ENCODE measurements around the gene OR6B1.

DNA sequence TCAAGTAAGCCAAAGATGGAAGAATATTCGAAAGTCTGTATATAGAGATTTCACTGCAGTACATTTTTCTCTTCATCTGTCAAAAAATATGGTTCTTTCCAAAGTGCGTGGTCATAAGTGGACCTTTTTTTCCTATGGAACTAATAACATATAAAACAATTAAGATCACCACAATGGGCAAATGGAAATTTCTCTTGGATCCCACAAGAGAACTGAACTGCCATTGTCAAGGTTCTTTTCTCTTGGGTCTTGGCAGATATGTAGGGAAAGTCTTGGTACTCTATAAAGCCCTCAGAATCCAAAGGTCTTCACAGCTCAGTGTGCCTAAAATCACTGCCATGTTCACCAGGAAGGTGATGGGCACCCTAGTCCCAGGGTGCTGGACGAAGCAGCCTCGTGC, at the start of gene OR6B1:
- TF ChIP-seq, protein P1, sequence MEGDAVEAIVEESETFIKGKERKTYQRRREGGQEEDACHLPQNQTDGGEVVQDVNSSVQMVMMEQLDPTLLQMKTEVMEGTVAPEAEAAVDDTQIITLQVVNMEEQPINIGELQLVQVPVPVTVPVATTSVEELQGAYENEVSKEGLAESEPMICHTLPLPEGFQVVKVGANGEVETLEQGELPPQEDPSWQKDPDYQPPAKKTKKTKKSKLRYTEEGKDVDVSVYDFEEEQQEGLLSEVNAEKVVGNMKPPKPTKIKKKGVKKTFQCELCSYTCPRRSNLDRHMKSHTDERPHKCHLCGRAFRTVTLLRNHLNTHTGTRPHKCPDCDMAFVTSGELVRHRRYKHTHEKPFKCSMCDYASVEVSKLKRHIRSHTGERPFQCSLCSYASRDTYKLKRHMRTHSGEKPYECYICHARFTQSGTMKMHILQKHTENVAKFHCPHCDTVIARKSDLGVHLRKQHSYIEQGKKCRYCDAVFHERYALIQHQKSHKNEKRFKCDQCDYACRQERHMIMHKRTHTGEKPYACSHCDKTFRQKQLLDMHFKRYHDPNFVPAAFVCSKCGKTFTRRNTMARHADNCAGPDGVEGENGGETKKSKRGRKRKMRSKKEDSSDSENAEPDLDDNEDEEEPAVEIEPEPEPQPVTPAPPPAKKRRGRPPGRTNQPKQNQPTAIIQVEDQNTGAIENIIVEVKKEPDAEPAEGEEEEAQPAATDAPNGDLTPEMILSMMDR (IDR thresholded peaks at IDR 0.05) = no peak
- TF ChIP-seq POLR2A (IDR thresholded peaks at IDR 0.05) = no peak
- no peak for TF ChIP-seq EP300 (IDR thresholded peaks at IDR 0.05)
